HG02763 (cell line): ENCODE data around the gene PPP2R2B.

ENCODE experiments used
- ATAC-seq: cut with Tn5 transposase; IDR thresholded peaks from one replicate; pipeline ENCODE4 v1.9.1; 2021; ENCODE audit warnings: mild to moderate bottlenecking, moderate library complexity; ENCODE audit not compliant: unreplicated experiment

Gene PPP2R2B

GRCh38 chr5:146828385-146828784, 50.2 kb downstream of the PPP2R2B start:
- no peak for ATAC-seq

- ATAC-seq: no peak
These were observed 50.7 kb downstream of the PPP2R2B start for GRCh38 chr5:146827901-146828300.

- ATAC-seq: no peak
These were observed 53.5 kb downstream of the PPP2R2B start for GRCh38 chr5:146825033-146825432.

- ATAC-seq: no peak
These were observed 56.8 kb downstream of the PPP2R2B start for GRCh38 chr5:146821732-146822131.

- ATAC-seq: no peak
These were observed 57.6 kb downstream of the PPP2R2B start for GRCh38 chr5:146820987-146821386.

- no peak for ATAC-seq
These were observed 59.7 kb downstream of the PPP2R2B start for GRCh38 chr5:146818822-146819221.

- no peak for ATAC-seq
These were observed 60.6 kb downstream of the PPP2R2B start for GRCh38 chr5:146817973-146818372.

GRCh38 chr5:146816775-146817387, 61.7 kb downstream of the PPP2R2B start:
- no peak for ATAC-seq

- ATAC-seq: no peak
These were observed 63.1 kb downstream of the PPP2R2B start for GRCh38 chr5:146815411-146815810.

GRCh38 chr5:146813346-146814157, 65.0 kb downstream of the PPP2R2B start:
- ATAC-seq: no peak

- ATAC-seq: no peak
These were observed 73.5 kb downstream of the PPP2R2B start for GRCh38 chr5:146805081-146805480.

- ATAC-seq: no peak
These were observed 75.5 kb downstream of the PPP2R2B start for GRCh38 chr5:146802945-146803522.

- ATAC-seq: no peak
These were observed 78.9 kb downstream of the PPP2R2B start for GRCh38 chr5:146799671-146800070.

- no peak for ATAC-seq
These were observed 79.3 kb downstream of the PPP2R2B start for GRCh38 chr5:146799231-146799630.

GRCh38 chr5:146797658-146798057, 80.9 kb downstream of the PPP2R2B start:
- no peak for ATAC-seq

- no peak for ATAC-seq
These were observed 81.6 kb downstream of the PPP2R2B start for GRCh38 chr5:146796911-146797310.

- no peak for ATAC-seq
These were observed 82.4 kb downstream of the PPP2R2B start for GRCh38 chr5:146796144-146796543.

- no peak for ATAC-seq
These were observed 84.1 kb downstream of the PPP2R2B start for GRCh38 chr5:146794326-146795029.

GRCh38 chr5:146793709-146794108, 84.8 kb downstream of the PPP2R2B start:
- ATAC-seq: no peak

- no peak for ATAC-seq
These were observed 87.1 kb downstream of the PPP2R2B start for GRCh38 chr5:146791471-146791870.
